ENCODE results near the gene EPHB3.

DNA sequence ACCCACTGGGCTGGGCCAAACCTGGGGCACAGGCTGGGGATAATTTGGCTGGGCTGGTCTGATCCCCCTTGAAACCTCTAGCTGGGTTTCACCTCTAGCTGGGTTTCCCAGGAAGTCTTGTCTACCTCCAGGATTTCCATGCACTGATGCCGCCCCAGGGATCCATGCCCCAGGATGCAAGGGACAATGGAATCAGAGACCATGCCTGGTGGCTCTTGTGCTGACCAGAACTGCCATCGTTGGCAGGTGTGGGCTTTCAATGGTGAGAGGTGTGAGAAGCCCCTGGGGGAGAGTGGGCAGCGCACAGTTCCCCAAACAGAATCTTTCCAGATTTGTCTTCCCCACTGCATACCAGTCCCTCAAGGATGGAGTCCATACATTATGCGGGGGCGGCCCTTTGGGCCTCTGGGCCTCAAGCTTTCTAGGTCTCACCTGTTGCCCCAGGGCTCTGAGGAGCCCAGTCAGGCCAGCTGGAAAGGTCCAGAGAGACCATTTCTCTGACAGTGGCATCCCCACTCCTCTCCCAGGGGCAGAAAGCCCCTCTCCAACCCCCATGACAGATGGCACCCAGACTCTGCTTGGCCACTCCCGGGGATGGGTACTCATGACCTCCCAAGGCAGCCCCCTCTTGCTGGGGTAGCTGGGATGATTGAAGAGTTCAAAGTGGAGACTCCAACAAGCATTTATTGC lies 35.4 kb downstream of the EPHB3 start:
- TF ChIP-seq SP1 (IDR thresholded peaks at IDR 0.05) (no peak), GABPA (IDR thresholded peaks at IDR 0.05 in 1 of 2, conservative IDR thresholded peaks at IDR 0.05 in 1 of 2) (no peak), EGR1 (IDR thresholded peaks at IDR 0.05; ENCODE audit: low read depth in 2 of 2) (no peak)
- TF ChIP-seq, protein P1, sequence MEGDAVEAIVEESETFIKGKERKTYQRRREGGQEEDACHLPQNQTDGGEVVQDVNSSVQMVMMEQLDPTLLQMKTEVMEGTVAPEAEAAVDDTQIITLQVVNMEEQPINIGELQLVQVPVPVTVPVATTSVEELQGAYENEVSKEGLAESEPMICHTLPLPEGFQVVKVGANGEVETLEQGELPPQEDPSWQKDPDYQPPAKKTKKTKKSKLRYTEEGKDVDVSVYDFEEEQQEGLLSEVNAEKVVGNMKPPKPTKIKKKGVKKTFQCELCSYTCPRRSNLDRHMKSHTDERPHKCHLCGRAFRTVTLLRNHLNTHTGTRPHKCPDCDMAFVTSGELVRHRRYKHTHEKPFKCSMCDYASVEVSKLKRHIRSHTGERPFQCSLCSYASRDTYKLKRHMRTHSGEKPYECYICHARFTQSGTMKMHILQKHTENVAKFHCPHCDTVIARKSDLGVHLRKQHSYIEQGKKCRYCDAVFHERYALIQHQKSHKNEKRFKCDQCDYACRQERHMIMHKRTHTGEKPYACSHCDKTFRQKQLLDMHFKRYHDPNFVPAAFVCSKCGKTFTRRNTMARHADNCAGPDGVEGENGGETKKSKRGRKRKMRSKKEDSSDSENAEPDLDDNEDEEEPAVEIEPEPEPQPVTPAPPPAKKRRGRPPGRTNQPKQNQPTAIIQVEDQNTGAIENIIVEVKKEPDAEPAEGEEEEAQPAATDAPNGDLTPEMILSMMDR (IDR thresholded peaks at IDR 0.05; ENCODE audit: low read depth, low read length, missing input control): no peak
- TF ChIP-seq, protein P2, sequence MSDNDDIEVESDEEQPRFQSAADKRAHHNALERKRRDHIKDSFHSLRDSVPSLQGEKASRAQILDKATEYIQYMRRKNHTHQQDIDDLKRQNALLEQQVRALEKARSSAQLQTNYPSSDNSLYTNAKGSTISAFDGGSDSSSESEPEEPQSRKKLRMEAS (IDR thresholded peaks at IDR 0.05): no peak
- TF ChIP-seq, protein P3, sequence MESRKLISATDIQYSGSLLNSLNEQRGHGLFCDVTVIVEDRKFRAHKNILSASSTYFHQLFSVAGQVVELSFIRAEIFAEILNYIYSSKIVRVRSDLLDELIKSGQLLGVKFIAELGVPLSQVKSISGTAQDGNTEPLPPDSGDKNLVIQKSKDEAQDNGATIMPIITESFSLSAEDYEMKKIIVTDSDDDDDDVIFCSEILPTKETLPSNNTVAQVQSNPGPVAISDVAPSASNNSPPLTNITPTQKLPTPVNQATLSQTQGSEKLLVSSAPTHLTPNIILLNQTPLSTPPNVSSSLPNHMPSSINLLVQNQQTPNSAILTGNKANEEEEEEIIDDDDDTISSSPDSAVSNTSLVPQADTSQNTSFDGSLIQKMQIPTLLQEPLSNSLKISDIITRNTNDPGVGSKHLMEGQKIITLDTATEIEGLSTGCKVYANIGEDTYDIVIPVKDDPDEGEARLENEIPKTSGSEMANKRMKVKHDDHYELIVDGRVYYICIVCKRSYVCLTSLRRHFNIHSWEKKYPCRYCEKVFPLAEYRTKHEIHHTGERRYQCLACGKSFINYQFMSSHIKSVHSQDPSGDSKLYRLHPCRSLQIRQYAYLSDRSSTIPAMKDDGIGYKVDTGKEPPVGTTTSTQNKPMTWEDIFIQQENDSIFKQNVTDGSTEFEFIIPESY (IDR thresholded peaks at IDR 0.05): no peak
- TF ChIP-seq, protein P4, sequence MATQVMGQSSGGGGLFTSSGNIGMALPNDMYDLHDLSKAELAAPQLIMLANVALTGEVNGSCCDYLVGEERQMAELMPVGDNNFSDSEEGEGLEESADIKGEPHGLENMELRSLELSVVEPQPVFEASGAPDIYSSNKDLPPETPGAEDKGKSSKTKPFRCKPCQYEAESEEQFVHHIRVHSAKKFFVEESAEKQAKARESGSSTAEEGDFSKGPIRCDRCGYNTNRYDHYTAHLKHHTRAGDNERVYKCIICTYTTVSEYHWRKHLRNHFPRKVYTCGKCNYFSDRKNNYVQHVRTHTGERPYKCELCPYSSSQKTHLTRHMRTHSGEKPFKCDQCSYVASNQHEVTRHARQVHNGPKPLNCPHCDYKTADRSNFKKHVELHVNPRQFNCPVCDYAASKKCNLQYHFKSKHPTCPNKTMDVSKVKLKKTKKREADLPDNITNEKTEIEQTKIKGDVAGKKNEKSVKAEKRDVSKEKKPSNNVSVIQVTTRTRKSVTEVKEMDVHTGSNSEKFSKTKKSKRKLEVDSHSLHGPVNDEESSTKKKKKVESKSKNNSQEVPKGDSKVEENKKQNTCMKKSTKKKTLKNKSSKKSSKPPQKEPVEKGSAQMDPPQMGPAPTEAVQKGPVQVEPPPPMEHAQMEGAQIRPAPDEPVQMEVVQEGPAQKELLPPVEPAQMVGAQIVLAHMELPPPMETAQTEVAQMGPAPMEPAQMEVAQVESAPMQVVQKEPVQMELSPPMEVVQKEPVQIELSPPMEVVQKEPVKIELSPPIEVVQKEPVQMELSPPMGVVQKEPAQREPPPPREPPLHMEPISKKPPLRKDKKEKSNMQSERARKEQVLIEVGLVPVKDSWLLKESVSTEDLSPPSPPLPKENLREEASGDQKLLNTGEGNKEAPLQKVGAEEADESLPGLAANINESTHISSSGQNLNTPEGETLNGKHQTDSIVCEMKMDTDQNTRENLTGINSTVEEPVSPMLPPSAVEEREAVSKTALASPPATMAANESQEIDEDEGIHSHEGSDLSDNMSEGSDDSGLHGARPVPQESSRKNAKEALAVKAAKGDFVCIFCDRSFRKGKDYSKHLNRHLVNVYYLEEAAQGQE (IDR thresholded peaks at IDR 0.05): no peak
